Gastroesophageal sphincter (tissue), 4 donors: ENCODE data around the gene ZNF775. TPM values are rescaled to one million over a fixed set of nuclear protein-coding genes. Genes with fewer than 3 reads are reported as not detected.
A peak's percentile ranks its signal among the peaks of the same experiment; 100 is the strongest.

Experiments used
- ATAC-seq: fragments of 150-250 bp; one replicate; pipeline ENCODE4 v1.9.1; 2016; ENCODE audit warnings: mild to moderate bottlenecking, moderate library complexity
- H3K27ac ChIP-seq, 4 donors: fragments of 200-600 bp; sonication (generic) in 3 of 4; 1 replicate in 3 of 4; 2 replicates in 1 of 4; pipeline ENCODE4 v1.5.1; 2016 to 2019
- H3K27me3 ChIP-seq: fragments of 200-600 bp; sonication (generic); one replicate; pipeline ENCODE4 v1.5.1; 2019
- H3K36me3 ChIP-seq, 2 donors: fragments of 200-600 bp; sonication (generic); one replicate each; pipeline ENCODE4 v1.5.1; 2019; ENCODE audit warnings: control low read depth in 1 of 2
- H3K4me1 ChIP-seq, 3 donors: fragments of 200-600 bp; sonication (generic); 1 replicate in 2 of 3; 2 replicates in 1 of 3; pipeline ENCODE4 v1.5.1; 2016 to 2019; ENCODE audit warnings: control low read depth in 2 of 3
- H3K4me3 ChIP-seq, 2 donors: fragments of 200-600 bp; sonication (generic); one replicate each; pipeline ENCODE4 v1.5.1; 2019; ENCODE audit warnings: mild to moderate bottlenecking in 1 of 2, moderate library complexity in 1 of 2
- H3K9me3 ChIP-seq, 3 donors: fragments of 200-600 bp; sonication (generic); one replicate each; pipeline ENCODE4 v1.5.1; 2017 to 2019; ENCODE audit warnings: control low read depth in 2 of 3
- EP300 ChIP-seq: sonication (generic); formaldehyde crosslinking; IDR thresholded peaks from one replicate; pipeline ENCODE4 v1.6.1; 2017; ENCODE audit warnings: antibody characterized with exemption, mild to moderate bottlenecking
- POLR2A ChIP-seq, 2 donors: fragments of 450-650 bp; IDR thresholded peaks; one replicate each; pipeline ENCODE4 v1.6.1; 2017; ENCODE audit warnings: antibody characterized with exemption in 2 of 2, mild to moderate bottlenecking in 2 of 2, moderate library complexity in 1 of 2
- POLR2AphosphoS5 ChIP-seq: sonication (generic); formaldehyde crosslinking; IDR thresholded peaks from one replicate; pipeline ENCODE4 v1.6.1; 2017; ENCODE audit warnings: antibody characterized with exemption
- WGBS, 2 donors: methylation state at CpG; one replicate each; pipeline ENCODE4 v1.1.5; 2018; ENCODE audit warnings: low coverage in 1 of 2; 5-methylcytosine and 5-hydroxymethylcytosine counted together
- total RNA-seq, 4 donors: library from RNA; depleted of rRNA; stranded (reverse); fragments of >200 nt; gene quantifications; one replicate each; pipeline ENCODE4 v1.1.0, GENCODE V29; 2016
- TF ChIP-seq, protein P1 (sequence below), 4 experiments: fragments of 200-600 bp in 2 of 4; fragments of 450-650 bp in 2 of 4; sonication (generic) in 1 of 4; IDR thresholded peaks; one replicate each; pipeline ENCODE4 v1.5.1; 2017 to 2019; ENCODE audit warnings: antibody characterized with exemption in 4 of 4, mild to moderate bottlenecking in 2 of 4, moderate library complexity in 2 of 4

ZNF775 gene
- total RNA-seq, 4 donors from 2014 or later = 5.3 to 12.5 (median 10.5) TPM

DNA sequence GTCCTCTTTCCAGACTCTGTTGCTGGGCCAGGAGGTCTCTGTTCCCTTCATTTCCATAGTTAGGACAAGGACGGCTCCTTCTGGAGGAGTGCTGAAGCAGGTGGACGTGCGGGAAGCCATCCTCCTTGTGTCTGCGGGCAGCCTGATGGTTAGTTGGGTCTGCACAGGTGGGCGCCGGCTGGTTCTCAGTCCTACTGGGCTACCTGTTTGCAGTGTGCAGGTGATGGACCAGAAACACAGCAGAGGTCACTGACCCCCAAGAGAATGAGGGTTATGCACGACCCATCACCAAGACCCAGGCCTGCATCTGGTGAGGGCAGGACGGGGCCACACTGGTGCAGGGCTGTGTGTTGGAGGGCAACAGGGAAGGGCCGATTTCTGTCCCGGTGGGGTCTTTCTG is 45.5 kb upstream of the ZNF775 start:
- WGBS, 2 donors = 43 to 100% methylated on average over 1 to 4 of the region's 10 CpGs
- TF ChIP-seq POLR2A (IDR thresholded peaks at IDR 0.05) (no peak), EP300 (no peak), POLR2AphosphoS5 (no peak)
- TF ChIP-seq, protein P1, sequence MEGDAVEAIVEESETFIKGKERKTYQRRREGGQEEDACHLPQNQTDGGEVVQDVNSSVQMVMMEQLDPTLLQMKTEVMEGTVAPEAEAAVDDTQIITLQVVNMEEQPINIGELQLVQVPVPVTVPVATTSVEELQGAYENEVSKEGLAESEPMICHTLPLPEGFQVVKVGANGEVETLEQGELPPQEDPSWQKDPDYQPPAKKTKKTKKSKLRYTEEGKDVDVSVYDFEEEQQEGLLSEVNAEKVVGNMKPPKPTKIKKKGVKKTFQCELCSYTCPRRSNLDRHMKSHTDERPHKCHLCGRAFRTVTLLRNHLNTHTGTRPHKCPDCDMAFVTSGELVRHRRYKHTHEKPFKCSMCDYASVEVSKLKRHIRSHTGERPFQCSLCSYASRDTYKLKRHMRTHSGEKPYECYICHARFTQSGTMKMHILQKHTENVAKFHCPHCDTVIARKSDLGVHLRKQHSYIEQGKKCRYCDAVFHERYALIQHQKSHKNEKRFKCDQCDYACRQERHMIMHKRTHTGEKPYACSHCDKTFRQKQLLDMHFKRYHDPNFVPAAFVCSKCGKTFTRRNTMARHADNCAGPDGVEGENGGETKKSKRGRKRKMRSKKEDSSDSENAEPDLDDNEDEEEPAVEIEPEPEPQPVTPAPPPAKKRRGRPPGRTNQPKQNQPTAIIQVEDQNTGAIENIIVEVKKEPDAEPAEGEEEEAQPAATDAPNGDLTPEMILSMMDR (IDR thresholded peaks at IDR 0.05) = no peak
- peaks cover 0 to 50% of the 10 kb centered on the region in 2 donors for H3K36me3 ChIP-seq
- peaks cover 0 to 49% (median 35%) of the 10 kb centered on the region in 3 donors for H3K4me1 ChIP-seq
- H3K9me3 ChIP-seq = no peaks in the 10 kb centered on the region
- H3K4me3 ChIP-seq = no peak overlapping the region
- ATAC-seq = no peak
- H3K27me3 ChIP-seq = no peaks in the 10 kb centered on the region
- peak overlapping the region in 2 of 4 donors; percentile 86 to 90 for H3K27ac ChIP-seq

- Histone ChIP-seq H3K4me1 (peaks cover 0 to 54% (median 38%) of the 10 kb centered on the region in 3 donors), H3K27ac (peak overlapping the region in 3 of 4 donors; percentile 82 to 90 (median 86)), H3K9me3 (no peaks in the 10 kb centered on the region), H3K36me3 (peaks cover 0 to 49% of the 10 kb centered on the region in 2 donors), H3K27me3 (no peaks in the 10 kb centered on the region), H3K4me3 (no peak overlapping the region)
- no peak for ATAC-seq
- 77 to 78% methylated on average over 3 to 6 of the region's 8 CpGs for WGBS, 2 donors
- no peak for TF ChIP-seq EP300
- no peak for TF ChIP-seq POLR2AphosphoS5
- no peak for TF ChIP-seq POLR2A (IDR thresholded peaks at IDR 0.05)
- TF ChIP-seq, protein P1 (IDR thresholded peaks at IDR 0.05) = no peak
Measured at GRCh38 chr7:150334108-150334507, 45.0 kb upstream of the ZNF775 start.

- TF ChIP-seq, protein P1 (IDR thresholded peaks at IDR 0.05) = no peak
- TF ChIP-seq POLR2AphosphoS5 = peak; percentile 69
- TF ChIP-seq EP300 = no peak
- TF ChIP-seq POLR2A (IDR thresholded peaks at IDR 0.05) = no peak
- peaks cover 0 to 65% (median 44%) of the 10 kb centered on the region in 3 donors for H3K4me1 ChIP-seq
- H3K27me3 ChIP-seq = no peaks in the 10 kb centered on the region
- peaks cover 0 to 37% of the 10 kb centered on the region in 2 donors for H3K36me3 ChIP-seq
- ATAC-seq = peak; percentile 46
- H3K9me3 ChIP-seq = no peaks in the 10 kb centered on the region
- 13 to 18% methylated on average over 3 to 7 of the region's 7 CpGs for WGBS, 2 donors
- H3K27ac ChIP-seq = peak overlapping the region; percentile 3 to 90 (median 84)
- H3K4me3 ChIP-seq = no peak overlapping the region
Measured at GRCh38 chr7:150335108-150335773, 43.9 kb upstream of the ZNF775 start.

DNA sequence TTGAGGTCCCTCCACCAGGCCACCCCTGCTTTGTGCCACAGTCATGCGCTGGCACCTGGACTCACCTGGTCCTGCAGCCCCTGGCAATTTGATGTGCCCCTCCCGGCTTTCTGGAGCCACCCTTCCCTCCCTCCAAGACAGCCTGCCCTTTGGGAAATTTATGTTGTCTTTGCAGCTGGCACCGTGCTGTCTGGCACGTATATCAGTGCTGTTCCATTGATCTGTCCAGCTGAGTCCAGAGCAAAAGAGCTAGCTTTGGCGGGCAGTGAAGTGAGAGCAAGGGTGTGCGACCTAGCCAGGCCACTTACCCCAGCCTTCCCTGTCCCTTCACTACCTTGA is 43.4 kb upstream of the ZNF775 start:
- H3K4me1 ChIP-seq = peaks cover 0 to 70% (median 47%) of the 10 kb centered on the region in 3 donors
- no peak for ATAC-seq
- TF ChIP-seq POLR2AphosphoS5 (no peak), EP300 (no peak), POLR2A (IDR thresholded peaks at IDR 0.05) (no peak)
- TF ChIP-seq, protein P1 (IDR thresholded peaks at IDR 0.05) = no peak
- H3K9me3 ChIP-seq = no peaks in the 10 kb centered on the region
- no peaks in the 10 kb centered on the region for H3K27me3 ChIP-seq
- peak overlapping the region in 3 of 4 donors; percentile 82 to 90 (median 86) for H3K27ac ChIP-seq
- 50 to 60% methylated on average over 2 to 4 of the region's 6 CpGs for WGBS, 2 donors
- peaks cover 0 to 32% of the 10 kb centered on the region in 2 donors for H3K36me3 ChIP-seq
- H3K4me3 ChIP-seq = no peak overlapping the region

GRCh38 chr7:150336746-150337145 is 42.4 kb upstream of the ZNF775 start:
- Histone ChIP-seq H3K4me3 (no peak overlapping the region), H3K36me3 (peaks cover 0 to 22% of the 10 kb centered on the region in 2 donors), H3K4me1 (peaks cover 0 to 80% (median 51%) of the 10 kb centered on the region in 3 donors), H3K9me3 (no peaks in the 10 kb centered on the region), H3K27me3 (no peaks in the 10 kb centered on the region), H3K27ac (peak overlapping the region in 3 of 4 donors; percentile 82 to 90 (median 86))
- TF ChIP-seq POLR2A (IDR thresholded peaks at IDR 0.05) = no peak
- TF ChIP-seq, protein P1 (IDR thresholded peaks at IDR 0.05) = no peak
- TF ChIP-seq POLR2AphosphoS5 = no peak
- TF ChIP-seq EP300 = no peak
- no CpG with 5 or more reads among the region's 14 CpGs for WGBS, 2 donors
- ATAC-seq = no peak
